ENCODE measurements around the gene EFCAB10. TPM values are rescaled to one million over a fixed set of nuclear protein-coding genes. Genes with fewer than 3 reads are reported as not detected.

EFCAB10 gene
- total and polyA plus RNA-seq, 2 of the 13 experiments (the other 11 are each of a cell fraction or from before 2014, with no cell fraction given) = 0.40 TPM; not detected in 1

- peak; percentile 85; the same call in 1 of the 2 replicates for TF ChIP-seq ARID4A (CRISPR knock-in tag; IDR thresholded peaks at IDR 0.05; ENCODE audit: borderline replicate concordance)
- TF ChIP-seq TEAD2 (CRISPR knock-in tag; IDR thresholded peaks at IDR 0.05) = no peak; the same call in 1 of the 2 replicates
- peak; percentile 63 for TF ChIP-seq ARNTL (CRISPR knock-in tag; IDR thresholded peaks at IDR 0.05)
- TF ChIP-seq JUND (CRISPR knock-in tag; IDR thresholded peaks at IDR 0.05) = no peak
- TF ChIP-seq ZSCAN20 (CRISPR knock-in tag; IDR thresholded peaks at IDR 0.05; ENCODE audit: borderline replicate concordance) = peak; percentile 60
- TF ChIP-seq ZNF747 (CRISPR knock-in tag; IDR thresholded peaks at IDR 0.05; ENCODE audit: borderline replicate concordance) = no peak
- no peak for TF ChIP-seq FOXO4 (CRISPR knock-in tag; conservative IDR thresholded peaks at IDR 0.05)
- peak; percentile 51 for TF ChIP-seq TAF1 (CRISPR knock-in tag; IDR thresholded peaks at IDR 0.05)
- TF ChIP-seq ZNF709 (CRISPR knock-in tag; IDR thresholded peaks at IDR 0.05) = peak; percentile 45; the same call in 1 of the 2 replicates
- peak; percentile 28 for TF ChIP-seq SRSF1 (optimal IDR thresholded peaks at IDR 0.05; ENCODE audit: low read depth, low read length)
- TF ChIP-seq ZFYVE20 (CRISPR knock-in tag; IDR thresholded peaks at IDR 0.05; ENCODE audit: borderline replicate concordance, low read depth) = peak; percentile 25; the same call in 1 of the 2 replicates
- TF ChIP-seq SP5 (CRISPR knock-in tag; IDR thresholded peaks at IDR 0.05; ENCODE audit: borderline replicate concordance, low read depth) = peak; percentile 39; the same call in 1 of the 2 replicates
- peak; percentile 43 for TF ChIP-seq HBP1 (CRISPR knock-in tag; IDR thresholded peaks at IDR 0.05; ENCODE audit: low read depth)
- no peak for TF ChIP-seq ZNF333 (CRISPR knock-in tag; IDR thresholded peaks at IDR 0.05; ENCODE audit: borderline replicate concordance)
- TF ChIP-seq POLR2AphosphoS5 (IDR thresholded peaks at IDR 0.05; ENCODE audit: low read depth, low read length) = peak; percentile 92
- TF ChIP-seq MAFG (CRISPR knock-in tag; IDR thresholded peaks at IDR 0.05) = no peak
- peak; percentile 42; the same call in 1 of the 2 replicates for TF ChIP-seq MXD4 (CRISPR knock-in tag; IDR thresholded peaks at IDR 0.05)
- TF ChIP-seq ZNF367 (CRISPR knock-in tag; IDR thresholded peaks at IDR 0.05; ENCODE audit: borderline replicate concordance) = peak; percentile 9; the same call in 1 of the 2 replicates
- TF ChIP-seq SIN3B (IDR thresholded peaks at IDR 0.05; ENCODE audit: low read length) = no peak
- peak; percentile 58; the same call in 1 of the 2 replicates for TF ChIP-seq THAP11 (CRISPR knock-in tag; IDR thresholded peaks at IDR 0.05)
- peak; percentile 77; the same call in 1 of the 2 replicates for TF ChIP-seq BRD4 (CRISPR knock-in tag; IDR thresholded peaks at IDR 0.05)
- no peak for TF ChIP-seq ZNF124 (CRISPR knock-in tag; IDR thresholded peaks at IDR 0.05)
- no peak for TF ChIP-seq U2AF2 (IDR thresholded peaks at IDR 0.05; ENCODE audit: low read depth, low read length)
- peak; percentile 80; the same call in 1 of the 2 replicates for TF ChIP-seq MEIS2 (CRISPR knock-in tag; IDR thresholded peaks at IDR 0.05)
- TF ChIP-seq ELF3 (CRISPR knock-in tag; IDR thresholded peaks at IDR 0.05) = peak; percentile 42; the same call in 1 of the 2 replicates
These were observed 59.4 kb downstream of the EFCAB10 start, which contains the start of gene PUS7 (continued) for GRCh38 chr7:105521717-105522463.
